HEK293 (cell line): ENCODE data around the gene ADD1.

ENCODE experiments used
- BCL11A ChIP-seq: fragments of 450-650 bp; formaldehyde crosslinking; IDR thresholded peaks from 2 replicates; pipeline ENCODE4 v1.5.1; 2016; ENCODE audit warnings: low read depth, missing biosample characterization, missing genetic modification characterization
- BCL6B ChIP-seq: fragments of 450-650 bp; formaldehyde crosslinking; IDR thresholded peaks from 2 replicates; pipeline ENCODE4 v1.5.1; 2017; ENCODE audit warnings: missing biosample characterization, missing genetic modification characterization
- CTCF ChIP-seq: fragments of 450-650 bp; formaldehyde crosslinking; IDR thresholded peaks from 2 replicates; pipeline ENCODE4 v1.5.1; 2016; ENCODE audit warnings: missing biosample characterization, missing genetic modification characterization
- YY1 ChIP-seq: fragments of 450-650 bp; formaldehyde crosslinking; IDR thresholded peaks from 2 replicates; pipeline ENCODE4 v1.5.1; 2018; ENCODE audit warnings: missing biosample characterization, missing genetic modification characterization
- ZBTB1 ChIP-seq: fragments of 450-650 bp; formaldehyde crosslinking; IDR thresholded peaks from 2 replicates; pipeline ENCODE4 v1.5.1; 2016; ENCODE audit warnings: missing biosample characterization, missing genetic modification characterization
- ZBTB10 ChIP-seq: fragments of 450-650 bp; formaldehyde crosslinking; IDR thresholded peaks from 2 replicates; pipeline ENCODE4 v1.5.1; 2016; ENCODE audit warnings: missing biosample characterization, missing genetic modification characterization
- ZBTB44 ChIP-seq: fragments of 450-650 bp; IDR thresholded peaks from 2 replicates; pipeline ENCODE4 v1.5.1; 2018; ENCODE audit warnings: missing biosample characterization, mild to moderate bottlenecking, missing genetic modification characterization
- ZNF274 ChIP-seq, 2 experiments: fragments of 200-500 bp in 1 of 2; fragments of 450-650 bp in 1 of 2; sonication (Bioruptor generic) in 1 of 2; formaldehyde crosslinking in 1 of 2; IDR thresholded peaks; 2 replicates each; pipeline versions ENCODE4 v1.5.1 to v1.6.1; 2014 to 2016; ENCODE audit warnings: borderline replicate concordance in 1 of 2, inconsistent platforms in 1 of 2, low read length in 1 of 2, missing biosample characterization in 1 of 2, missing genetic modification characterization in 1 of 2
- ZNF311 ChIP-seq: fragments of 450-650 bp; formaldehyde crosslinking; IDR thresholded peaks from 2 replicates; pipeline ENCODE4 v1.5.1; 2017; ENCODE audit warnings: missing biosample characterization, missing genetic modification characterization, borderline replicate concordance
- ZNF555 ChIP-seq: fragments of 450-650 bp; formaldehyde crosslinking; conservative IDR thresholded peaks from 2 replicates; pipeline ENCODE4 v1.5.1; 2017; ENCODE audit warnings: missing biosample characterization, mild to moderate bottlenecking, missing genetic modification characterization, inconsistent platforms

GRCh38 chr4:2839060-2839459, 4.6 kb upstream of the ADD1 start:
- no peak for TF ChIP-seq YY1 (tag by site-specific recombination)
- no peak for TF ChIP-seq CTCF (tag by site-specific recombination)
- TF ChIP-seq ZNF311 (tag by site-specific recombination): no peak
- no peak for TF ChIP-seq ZBTB1
- no peak for TF ChIP-seq ZBTB10 (tag by site-specific recombination)
- TF ChIP-seq ZBTB44 (tag by site-specific recombination): no peak
- no peak for TF ChIP-seq BCL6B (tag by site-specific recombination)
- TF ChIP-seq ZNF274 (IDR thresholded peaks at IDR 0.05; ENCODE audit: low read length): no peak
- no peak for TF ChIP-seq ZNF274 (tag by site-specific recombination; IDR thresholded peaks at IDR 0.05; ENCODE audit: borderline replicate concordance)
- no peak for TF ChIP-seq ZNF555
- no peak for TF ChIP-seq BCL11A (tag by site-specific recombination)
